Measurements from ENCODE around the gene NAV2.

GRCh38 chr11:20034941-20035340, 322.3 kb downstream of the NAV2 start:
- TF ChIP-seq CTCF (IDR thresholded peaks at IDR 0.05; ENCODE audit: borderline replicate concordance, extremely low read depth, low read length, poor library complexity, severe bottlenecking), result no peak
- TF ChIP-seq EZH2 (IDR thresholded peaks at IDR 0.05; ENCODE audit: borderline replicate concordance, low read depth, low read length, severe bottlenecking), result no peak

Data from DND-41 (cell line).